B cell (primary cell): ENCODE measurements around the gene MYH14. TPM values are rescaled to one million over a fixed set of nuclear protein-coding genes. Genes with fewer than 3 reads are reported as not detected.

Source experiments
- ATAC-seq: fragments of 200-7000 bp; cut with Tn5 transposase; one replicate; pipeline ENCODE4 v1.10.0; 2021; ENCODE audit warnings: low read depth, mild to moderate bottlenecking, moderate number of reproducible peaks, moderate library complexity
- CTCF ChIA-PET: fragments of 350-600 bp; sonication (Branson Sonifier 250); formaldehyde crosslinking; loops from one replicate; lab custom pipeline; 2021; ENCODE audit warnings: antibody characterized with exemption, inconsistent platforms; lab: Charles Lee
- POLR2A ChIA-PET: fragments of 350-600 bp; sonication (Branson Sonifier 250); formaldehyde crosslinking; loops from one replicate; lab custom pipeline; 2021; ENCODE audit warnings: antibody characterized with exemption; lab: Charles Lee
- DNase-seq: peaks from one replicate; pipeline ENCODE4 v3.0.0; 2013
- H2AFZ ChIP-seq: 2 replicates; pipeline ENCODE4 v1.6.1; 2012; ENCODE audit warnings: mild to moderate bottlenecking, low read depth, low read length; ENCODE audit not compliant: insufficient read depth, poor library complexity, severe bottlenecking
- H3K27ac ChIP-seq, 2 donors: 1 replicate in 1 of 2; 2 replicates in 1 of 2; pipeline ENCODE4 v1.5.1; 2012 to 2013; ENCODE audit warnings: low read length in 2 of 2, mild to moderate bottlenecking in 2 of 2, moderate library complexity in 1 of 2
- H3K27me3 ChIP-seq, 4 experiments: fragments of 200-600 bp in 1 of 4; sonication (generic) in 1 of 4; replicated peaks in 1 of 4; 1 replicate in 2 of 4; 2 replicates in 2 of 4; pipeline versions ENCODE4 v1.6.1 to v1.7.0; 2013 to 2016; ENCODE audit warnings: low read length in 3 of 4, mild to moderate bottlenecking in 2 of 4, mixed read lengths in 1 of 4, moderate library complexity in 1 of 4; ENCODE audit not compliant: insufficient read depth in 4 of 4, control insufficient read depth in 3 of 4; ENCODE audit errors: control extremely low read depth in 1 of 4
- H3K36me3 ChIP-seq, 2 experiments: replicated peaks in 1 of 2; 1 replicate in 1 of 2; 2 replicates in 1 of 2; pipeline versions ENCODE4 v1.6.1 to v1.7.1; 2013; ENCODE audit warnings: low read length in 1 of 2; ENCODE audit not compliant: insufficient read depth in 2 of 2, control insufficient read depth in 1 of 2; ENCODE audit errors: control extremely low read depth in 1 of 2, extremely low read depth in 1 of 2
- H3K4me1 ChIP-seq, 2 donors: fragments of 200-600 bp in 1 of 2; sonication (generic) in 1 of 2; 1 replicate in 1 of 2; 2 replicates in 1 of 2; pipeline versions ENCODE4 v1.5.1 to v1.6.1; 2013 to 2017; ENCODE audit warnings: low read length in 2 of 2; ENCODE audit not compliant: control insufficient read depth in 2 of 2, insufficient read depth in 2 of 2
- H3K4me2 ChIP-seq: replicated peaks from 2 replicates; pipeline ENCODE3; 2012; ENCODE audit warnings: mild to moderate bottlenecking, low read depth, low read length; ENCODE audit not compliant: poor library complexity, severe bottlenecking
- H3K4me3 ChIP-seq, 5 experiments: fragments of 200-600 bp in 1 of 5; sonication (generic) in 1 of 5; 1 replicate in 3 of 5; 2 replicates in 2 of 5; pipeline versions ENCODE4 v1.5.1 to v1.7.0; 2011 to 2016; ENCODE audit warnings: low read length in 4 of 5, mild to moderate bottlenecking in 4 of 5, low read depth in 2 of 5, control low read depth in 1 of 5, moderate library complexity in 1 of 5; ENCODE audit not compliant: insufficient read depth in 1 of 5; ENCODE audit errors: control extremely low read depth in 1 of 5, extremely low read depth in 1 of 5
- H3K79me2 ChIP-seq: fragments of 200-600 bp; sonication (generic); one replicate; pipeline ENCODE4 v1.6.0; 2016; ENCODE audit warnings: low read length; ENCODE audit not compliant: control insufficient read depth, insufficient read depth
- H3K9ac ChIP-seq: fragments of 200-600 bp; sonication (generic); 2 replicates; pipeline ENCODE4 v1.6.1; 2017; ENCODE audit warnings: mild to moderate bottlenecking, low read length, moderate library complexity
- H3K9me3 ChIP-seq, 3 donors: one replicate each; pipeline versions ENCODE4 v1.6.1 to v1.7.1; 2013; ENCODE audit warnings: low read length in 2 of 3; ENCODE audit not compliant: control insufficient read depth in 2 of 3, insufficient read depth in 1 of 3; ENCODE audit errors: control extremely low read depth in 1 of 3
- H4K20me1 ChIP-seq: 2 replicates; pipeline ENCODE4 v1.6.0; 2012; ENCODE audit warnings: mild to moderate bottlenecking, low read length; ENCODE audit not compliant: insufficient read depth, control insufficient read depth, poor library complexity, severe bottlenecking
- H3K27ac Mint-ChIP-seq: one replicate; pipeline ENCODE4 v1.8.0; 2021; ENCODE audit warnings: mixed read lengths
- H3K27me3 Mint-ChIP-seq: one replicate; pipeline ENCODE4 v1.8.0; 2021; ENCODE audit warnings: mixed read lengths
- H3K4me1 Mint-ChIP-seq: one replicate; pipeline ENCODE4 v1.8.0; 2021; ENCODE audit warnings: mixed read lengths
- H3K4me3 Mint-ChIP-seq: one replicate; pipeline ENCODE4 v1.8.0; 2021; ENCODE audit warnings: mixed read lengths
- H3K9me3 Mint-ChIP-seq: one replicate; pipeline ENCODE4 v1.8.0; 2022; ENCODE audit warnings: mixed read lengths; ENCODE audit not compliant: insufficient read depth
- EZH2 ChIP-seq: IDR thresholded peaks from 2 replicates; pipeline ENCODE4 v1.6.1; 2012; ENCODE audit warnings: borderline replicate concordance, low read depth, mild to moderate bottlenecking, moderate library complexity, low read length; ENCODE audit not compliant: insufficient read depth, poor library complexity, severe bottlenecking
- WGBS: methylation state at CpG from one replicate; pipeline ENCODE4 v1.1.5; 2013; ENCODE audit warnings: missing lambda C conversion rate; ENCODE audit not compliant: insufficient coverage; 5-methylcytosine and 5-hydroxymethylcytosine counted together
- intact Hi-C: fragments of 100-400 bp; cut with micrococcal nuclease; formaldehyde crosslinking; loops from one replicate; pipeline ENCODE4 v1.10.0; 2022
- polyA plus RNA-seq: library from polyadenylated mRNA; depleted of rRNA; stranded (reverse); fragments of >200 nt; gene quantifications from 2 replicates; pipeline ENCODE4 v1.2.3, GENCODE V29; 2012
- total RNA-seq, 2 donors: library from RNA; stranded (reverse); fragments of 120-200 nt in 1 of 2; gene quantifications; 1 replicate in 1 of 2; 2 replicates in 1 of 2; pipeline versions ENCODE4 v1.2.3 to v1.2.4, GENCODE V29; 2013 to 2022
- TF ChIP-seq, protein P1 (sequence below): fragments of 200-600 bp; IDR thresholded peaks from one replicate; pipeline ENCODE4 v1.8.0; 2022; ENCODE audit warnings: antibody characterized with exemption, mild to moderate bottlenecking

Gene MYH14
- total and polyA plus RNA-seq, 2 donors (not counting 1 experiment from before 2014, with no cell fraction given), result not detected

DNA sequence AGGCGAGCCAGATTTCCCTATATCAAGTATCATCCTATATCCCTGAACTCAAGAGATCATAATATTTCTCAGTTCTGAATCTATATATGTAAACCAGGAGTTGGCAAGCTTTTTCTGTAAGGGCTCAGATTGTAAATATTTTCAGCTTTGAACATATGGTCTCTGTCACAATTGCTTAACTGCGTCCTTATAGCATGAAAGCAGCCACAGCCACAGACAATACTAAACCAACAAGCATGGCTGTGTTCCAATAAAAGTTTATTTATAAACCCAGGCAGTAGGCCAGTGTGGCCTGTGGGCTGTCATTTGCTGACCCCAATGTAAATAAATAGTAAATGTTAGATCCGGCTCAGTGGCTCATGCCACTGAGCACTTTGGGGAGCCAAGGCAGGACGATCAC, 12.2 kb upstream of the MYH14 start:
- Histone ChIP-seq H3K9me3 (peaks cover 0 to 8% (median 0%) of the 10 kb centered on the region in 3 donors), H3K4me2 (no peak overlapping the region), H2AFZ (no peak overlapping the region), H3K36me3 (no peaks in the 10 kb centered on the region), H3K9ac (no peak overlapping the region), H3K27me3 (peaks cover 0 to 12% (median 3%) of the 10 kb centered on the region in 4 experiments), H3K4me1 (no peaks in the 10 kb centered on the region), H3K79me2 (no peaks in the 10 kb centered on the region), H3K4me3 (no peak overlapping the region), H4K20me1 (no peaks in the 10 kb centered on the region), H3K27ac (no peak overlapping the region)
- H3K4me1 Mint-ChIP-seq, result no peaks in the 10 kb centered on the region
- ChIA-PET CTCF (interaction anchor here (0.6 kb wide), 2 partner anchors 61 to 903 kb away, joined by 3 read pairs; no protein-coding TSS in a partner anchor), POLR2A (no interaction called here)
- 60% methylated on average over 1 of the region's 4 CpGs for WGBS
- H3K4me3 Mint-ChIP-seq, result no peak overlapping the region
- H3K27ac Mint-ChIP-seq, result no peak overlapping the region
- intact Hi-C loops, result no loop called here
- H3K9me3 Mint-ChIP-seq, result peaks cover 5% of the 10 kb centered on the region
- H3K27me3 Mint-ChIP-seq, result peaks cover 37% of the 10 kb centered on the region
- no peak for TF ChIP-seq EZH2
- TF ChIP-seq, protein P1, sequence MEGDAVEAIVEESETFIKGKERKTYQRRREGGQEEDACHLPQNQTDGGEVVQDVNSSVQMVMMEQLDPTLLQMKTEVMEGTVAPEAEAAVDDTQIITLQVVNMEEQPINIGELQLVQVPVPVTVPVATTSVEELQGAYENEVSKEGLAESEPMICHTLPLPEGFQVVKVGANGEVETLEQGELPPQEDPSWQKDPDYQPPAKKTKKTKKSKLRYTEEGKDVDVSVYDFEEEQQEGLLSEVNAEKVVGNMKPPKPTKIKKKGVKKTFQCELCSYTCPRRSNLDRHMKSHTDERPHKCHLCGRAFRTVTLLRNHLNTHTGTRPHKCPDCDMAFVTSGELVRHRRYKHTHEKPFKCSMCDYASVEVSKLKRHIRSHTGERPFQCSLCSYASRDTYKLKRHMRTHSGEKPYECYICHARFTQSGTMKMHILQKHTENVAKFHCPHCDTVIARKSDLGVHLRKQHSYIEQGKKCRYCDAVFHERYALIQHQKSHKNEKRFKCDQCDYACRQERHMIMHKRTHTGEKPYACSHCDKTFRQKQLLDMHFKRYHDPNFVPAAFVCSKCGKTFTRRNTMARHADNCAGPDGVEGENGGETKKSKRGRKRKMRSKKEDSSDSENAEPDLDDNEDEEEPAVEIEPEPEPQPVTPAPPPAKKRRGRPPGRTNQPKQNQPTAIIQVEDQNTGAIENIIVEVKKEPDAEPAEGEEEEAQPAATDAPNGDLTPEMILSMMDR, result no peak
- no peak for ATAC-seq
- DNase-seq, result no peak

DNA sequence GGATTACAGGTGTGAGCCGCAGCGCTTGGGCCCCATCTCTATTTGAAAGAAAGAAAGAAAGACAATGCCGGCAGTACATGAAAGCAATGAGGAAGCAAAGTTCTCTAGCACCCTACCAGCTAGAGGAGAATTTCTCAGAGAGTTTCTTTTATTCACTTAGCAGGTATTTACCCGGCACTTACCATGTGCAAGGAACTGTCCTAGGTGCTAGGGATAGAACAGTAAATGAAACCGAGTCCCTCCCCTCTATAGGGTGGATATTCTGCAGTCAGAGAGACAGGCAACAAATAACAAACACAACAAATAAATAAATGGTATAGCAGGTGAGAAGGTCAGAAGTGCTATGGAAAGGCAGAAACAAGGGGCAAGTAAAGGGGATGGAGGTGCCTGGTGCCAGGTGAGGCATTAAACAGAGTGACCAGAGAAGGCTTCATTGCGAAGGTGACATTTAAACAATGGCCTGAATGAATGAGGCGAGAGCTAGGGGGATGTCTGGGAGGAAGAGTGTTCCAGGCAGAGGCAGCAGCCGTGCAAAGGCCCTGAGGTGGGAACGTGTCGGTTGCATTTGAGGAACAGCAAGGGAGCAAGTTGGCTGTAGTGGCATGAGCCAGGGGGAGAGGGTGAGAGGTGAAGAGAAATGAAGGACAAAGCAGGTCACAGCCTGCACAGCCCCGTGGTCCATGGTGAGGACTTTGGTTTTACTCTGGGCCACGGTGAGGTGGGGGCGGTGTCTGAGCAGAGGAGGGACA, 10.8 kb upstream of the MYH14 start:
- Mint-ChIP-seq H3K4me3 (no peak overlapping the region), H3K27ac (no peak overlapping the region), H3K4me1 (no peaks in the 10 kb centered on the region), H3K27me3 (peaks cover 49% of the 10 kb centered on the region), H3K9me3 (peaks cover 2% of the 10 kb centered on the region)
- intact Hi-C loops, result no loop called here
- WGBS, result 73% methylated on average over 10 of the region's 13 CpGs
- TF ChIP-seq EZH2, result no peak
- TF ChIP-seq, protein P1, result no peak
- Histone ChIP-seq H4K20me1 (no peaks in the 10 kb centered on the region), H3K4me3 (no peak overlapping the region), H3K9ac (no peak overlapping the region), H3K4me2 (no peak overlapping the region), H3K4me1 (no peaks in the 10 kb centered on the region), H3K79me2 (no peaks in the 10 kb centered on the region), H3K27ac (no peak overlapping the region), H3K27me3 (peaks cover 0 to 12% (median 3%) of the 10 kb centered on the region in 4 experiments), H3K9me3 (peaks cover 0 to 13% (median 0%) of the 10 kb centered on the region in 3 donors), H2AFZ (no peak overlapping the region), H3K36me3 (no peaks in the 10 kb centered on the region)
- ATAC-seq, result no peak
- no peak for DNase-seq
- ChIA-PET POLR2A (no interaction called here), CTCF (interaction anchor here (0.6 kb wide), 1 partner anchor 35 kb away, joined by 4 read pairs; no protein-coding TSS in a partner anchor)
